Astrocyte (in vitro differentiated cells and primary cell): ENCODE measurements around the gene CCDC88B.

ENCODE experiments used
- EZH2 ChIP-seq: IDR thresholded peaks from 2 replicates; pipeline ENCODE4 v1.6.1; 2012; ENCODE audit warnings: mild to moderate bottlenecking, low read length, inconsistent platforms; ENCODE audit not compliant: insufficient read depth
- TF ChIP-seq, protein P1 (sequence below): IDR thresholded peaks from 2 replicates; pipeline ENCODE4 v1.5.1; 2011; ENCODE audit warnings: low read depth, mild to moderate bottlenecking, inconsistent platforms, low read length, moderate library complexity; ENCODE audit not compliant: insufficient read depth

DNA sequence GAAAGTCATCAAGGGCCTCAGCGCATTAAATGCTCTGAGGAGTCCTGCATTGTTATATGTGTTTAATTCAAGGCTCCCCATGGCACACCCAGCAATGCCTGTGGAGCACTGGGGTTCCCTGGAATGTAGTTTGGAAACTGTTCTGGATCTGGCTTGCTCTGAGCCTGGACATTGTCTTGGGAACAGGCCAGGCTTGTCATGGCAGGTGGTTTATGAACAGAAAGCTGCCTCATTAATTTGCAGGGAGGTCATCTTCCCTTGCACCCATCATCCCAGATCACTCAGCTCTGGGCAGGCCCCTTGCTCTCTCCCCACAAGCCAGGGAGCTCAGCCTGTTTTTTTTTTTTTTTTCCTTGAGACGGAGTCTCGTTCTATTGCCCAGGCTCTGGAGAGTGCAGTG lies 51.8 kb downstream of the CCDC88B start:
- no peak for TF ChIP-seq EZH2
- TF ChIP-seq, protein P1, sequence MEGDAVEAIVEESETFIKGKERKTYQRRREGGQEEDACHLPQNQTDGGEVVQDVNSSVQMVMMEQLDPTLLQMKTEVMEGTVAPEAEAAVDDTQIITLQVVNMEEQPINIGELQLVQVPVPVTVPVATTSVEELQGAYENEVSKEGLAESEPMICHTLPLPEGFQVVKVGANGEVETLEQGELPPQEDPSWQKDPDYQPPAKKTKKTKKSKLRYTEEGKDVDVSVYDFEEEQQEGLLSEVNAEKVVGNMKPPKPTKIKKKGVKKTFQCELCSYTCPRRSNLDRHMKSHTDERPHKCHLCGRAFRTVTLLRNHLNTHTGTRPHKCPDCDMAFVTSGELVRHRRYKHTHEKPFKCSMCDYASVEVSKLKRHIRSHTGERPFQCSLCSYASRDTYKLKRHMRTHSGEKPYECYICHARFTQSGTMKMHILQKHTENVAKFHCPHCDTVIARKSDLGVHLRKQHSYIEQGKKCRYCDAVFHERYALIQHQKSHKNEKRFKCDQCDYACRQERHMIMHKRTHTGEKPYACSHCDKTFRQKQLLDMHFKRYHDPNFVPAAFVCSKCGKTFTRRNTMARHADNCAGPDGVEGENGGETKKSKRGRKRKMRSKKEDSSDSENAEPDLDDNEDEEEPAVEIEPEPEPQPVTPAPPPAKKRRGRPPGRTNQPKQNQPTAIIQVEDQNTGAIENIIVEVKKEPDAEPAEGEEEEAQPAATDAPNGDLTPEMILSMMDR: no peak
